Upper lobe of right lung (tissue), 1 donor: Measurements from ENCODE around the gene TAMALIN. TPM values are rescaled to one million over a fixed set of nuclear protein-coding genes. Genes with fewer than 3 reads are reported as not detected.
A peak's percentile ranks its signal among the peaks of the same experiment; 100 is the strongest.

Source experiments
- ATAC-seq: fragments of 200-7000 bp; cut with Tn5 transposase; one replicate; pipeline ENCODE4 v1.9.1; 2020; ENCODE audit warnings: mild to moderate bottlenecking, moderate library complexity
- DNase-seq: peaks from one replicate; pipeline ENCODE4 v3.0.0-alpha.2; 2020
- H3K27ac ChIP-seq: fragments of 200-600 bp; one replicate; pipeline ENCODE4 v1.8.0; 2022
- H3K27me3 ChIP-seq: fragments of 200-600 bp; one replicate; pipeline ENCODE4 v1.8.0; 2022; ENCODE audit warnings: mild to moderate bottlenecking
- H3K36me3 ChIP-seq: fragments of 200-600 bp; one replicate; pipeline ENCODE4 v1.8.0; 2022
- H3K4me1 ChIP-seq: fragments of 200-600 bp; one replicate; pipeline ENCODE4 v1.8.0; 2022
- H3K4me3 ChIP-seq: fragments of 200-600 bp; one replicate; pipeline ENCODE4 v1.8.0; 2022; ENCODE audit warnings: mild to moderate bottlenecking
- H3K9me3 ChIP-seq: fragments of 200-600 bp; one replicate; pipeline ENCODE4 v1.8.0; 2022
- CTCF ChIP-seq: fragments of 200-600 bp; IDR thresholded peaks from one replicate; pipeline ENCODE4 v1.8.0; 2022; ENCODE audit warnings: antibody characterized with exemption
- intact Hi-C: fragments of 100-400 bp; cut with DNase I; formaldehyde crosslinking; loops from one replicate; pipeline ENCODE4 v1.11.0; 2022
- total RNA-seq: library from RNA; stranded (reverse); fragmentation: NEBNext Ultra II Directional; extraction: Animal tissue kit (Norgen Biotek cat#: 25700); gene quantifications from one replicate; pipeline ENCODE4 v1.2.1, GENCODE V29; 2021
- donor health status: DM: no; HTN: yes; CAD: no; lungs with severe emphysema.

TAMALIN gene
- total RNA-seq, 1 donor from 2014 or later, result 199 TPM

GRCh38 chr12:51971679-51972421 is 34.9 kb upstream of the TAMALIN start:
- no peak for TF ChIP-seq CTCF
- no peak overlapping the region for H3K4me3 ChIP-seq
- DNase-seq, result no peak
- H3K27me3 ChIP-seq, result no peaks in the 10 kb centered on the region
- peak; percentile 15 for ATAC-seq
- H3K9me3 ChIP-seq, result no peaks in the 10 kb centered on the region
- intact Hi-C loops, result loop anchor here (10.0 kb wide), 1 partner anchor 47 kb away; no protein-coding TSS in a partner anchor
- H3K4me1 ChIP-seq, result peaks cover 60% of the 10 kb centered on the region
- peak overlapping the region; percentile 73 for H3K27ac ChIP-seq
- H3K36me3 ChIP-seq, result peaks cover 16% of the 10 kb centered on the region

- TF ChIP-seq CTCF, result no peak
- Histone ChIP-seq H3K4me3 (no peak overlapping the region), H3K27ac (peak overlapping the region; percentile 73), H3K36me3 (peaks cover 21% of the 10 kb centered on the region), H3K4me1 (peaks cover 65% of the 10 kb centered on the region), H3K9me3 (no peaks in the 10 kb centered on the region), H3K27me3 (no peaks in the 10 kb centered on the region)
- ATAC-seq (peak; percentile 8), DNase-seq (no peak)
- intact Hi-C loops, result loop anchor here (10.0 kb wide), 1 partner anchor 48 kb away; no protein-coding TSS in a partner anchor
Measured at GRCh38 chr12:51972422-51972812, 34.3 kb upstream of the TAMALIN start.

- peak overlapping the region; percentile 73 for H3K27ac ChIP-seq
- H3K4me3 ChIP-seq, result no peak overlapping the region
- H3K4me1 ChIP-seq, result peaks cover 66% of the 10 kb centered on the region
- H3K27me3 ChIP-seq, result no peaks in the 10 kb centered on the region
- peaks cover 23% of the 10 kb centered on the region for H3K36me3 ChIP-seq
- no peaks in the 10 kb centered on the region for H3K9me3 ChIP-seq
- intact Hi-C loops, result loop anchor here (10.0 kb wide), 1 partner anchor 48 kb away; no protein-coding TSS in a partner anchor
- DNase-seq, result peak; percentile 87
- ATAC-seq, result peak; percentile 87
- TF ChIP-seq CTCF, result no peak
Measured at GRCh38 chr12:51972849-51973273, 33.9 kb upstream of the TAMALIN start.

- H3K9me3 ChIP-seq, result no peaks in the 10 kb centered on the region
- peaks cover 28% of the 10 kb centered on the region for H3K36me3 ChIP-seq
- H3K27me3 ChIP-seq, result no peaks in the 10 kb centered on the region
- DNase-seq, result no peak
- peaks cover 66% of the 10 kb centered on the region for H3K4me1 ChIP-seq
- no peak for ATAC-seq
- no peak overlapping the region for H3K4me3 ChIP-seq
- no peak for TF ChIP-seq CTCF
- peak overlapping the region; percentile 73 for H3K27ac ChIP-seq
- intact Hi-C loops, result loop anchor here (10.0 kb wide), 1 partner anchor 49 kb away; no protein-coding TSS in a partner anchor
Measured at GRCh38 chr12:51973560-51973959, 33.2 kb upstream of the TAMALIN start.

GRCh38 chr12:51974646-51975045 is 32.1 kb upstream of the TAMALIN start:
- H3K27me3 ChIP-seq, result no peaks in the 10 kb centered on the region
- no peak for DNase-seq
- TF ChIP-seq CTCF, result no peak
- no peaks in the 10 kb centered on the region for H3K9me3 ChIP-seq
- H3K36me3 ChIP-seq, result peaks cover 28% of the 10 kb centered on the region
- H3K4me1 ChIP-seq, result peaks cover 66% of the 10 kb centered on the region
- ATAC-seq, result no peak
- no peak overlapping the region for H3K4me3 ChIP-seq
- intact Hi-C loops, result loop anchor here (10.0 kb wide), 1 partner anchor 50 kb away; no protein-coding TSS in a partner anchor
- no peak overlapping the region for H3K27ac ChIP-seq
